ENCODE data around the gene ROBO1. TPM values are rescaled to one million over a fixed set of nuclear protein-coding genes. Genes with fewer than 3 reads are reported as not detected.
"Not testable (repeated sequence)": the region's sequence is repeated elsewhere in the genome, so short reads cannot be mapped to it uniquely, and the experiment has no call there.

ROBO1 gene
- 22.8 and 24.7 TPM in 2 replicates for total RNA-seq (2014; rRNA removed; shearing (Covaris generic))

DNA sequence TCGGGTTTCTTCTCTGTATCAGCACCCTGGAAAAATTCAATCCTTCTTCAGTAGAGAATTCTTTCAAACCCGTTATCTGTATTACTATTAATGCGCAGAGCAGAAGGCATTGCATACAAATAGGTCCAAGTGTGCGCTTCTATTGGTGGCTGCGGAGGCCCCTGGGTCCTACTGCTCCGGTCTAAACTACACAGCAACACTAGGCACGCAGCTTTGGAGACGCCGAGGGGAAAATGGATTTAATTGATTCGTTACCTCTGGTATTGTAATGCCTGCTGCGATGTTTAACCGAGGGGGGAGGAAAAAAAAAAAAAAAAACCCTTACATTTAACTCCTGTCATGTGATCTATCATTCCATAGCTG lies at the start of gene ROBO1:
Gene ROBO1, minus strand, starts transcription at position 94 of the 363 bp plus-strand sequence.
- no peak for DNase-seq (ENCODE audit: low spot score)

DNA sequence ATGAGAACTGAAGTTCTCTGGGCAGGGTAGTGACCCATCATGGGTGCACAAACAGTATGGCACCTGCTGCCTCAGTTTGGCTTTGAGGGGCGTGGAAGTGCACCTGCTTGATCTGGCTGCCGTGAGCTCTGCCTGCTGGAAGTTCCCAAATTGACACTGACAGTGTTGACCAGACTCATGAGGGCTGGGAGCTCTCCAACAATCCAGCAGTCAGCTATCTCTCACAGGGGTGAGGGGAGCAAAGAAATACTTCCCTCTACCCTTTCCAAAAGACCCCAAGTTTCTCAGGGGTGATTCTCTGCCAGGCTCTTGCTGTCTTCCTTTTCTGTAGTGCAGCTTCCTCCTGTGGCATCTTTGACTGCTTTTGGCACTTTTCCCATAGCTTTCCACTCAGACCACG lies 49.4 kb upstream of the ROBO1 start:
- DNase-seq (ENCODE audit: low spot score): no peak

DNA sequence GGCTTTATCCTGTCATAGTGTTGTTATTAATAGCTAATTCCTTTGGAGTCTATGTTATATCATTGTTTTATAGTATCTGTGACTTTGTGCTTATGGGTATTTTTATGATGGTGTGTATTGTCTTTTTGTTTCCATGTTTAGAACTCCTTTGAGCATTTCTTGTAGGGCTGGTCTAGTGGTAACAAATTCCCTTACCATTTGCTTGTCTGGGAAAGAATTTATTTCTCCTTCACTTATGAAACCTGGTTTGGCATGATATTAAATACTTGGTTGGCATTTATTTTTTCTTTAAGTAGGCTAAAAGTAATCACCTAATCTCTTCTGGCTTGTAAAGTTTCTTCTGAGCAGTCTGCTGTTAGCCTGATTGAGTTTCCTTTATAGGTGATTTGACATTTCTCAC lies 47.7 kb upstream of the ROBO1 start:
- no peak for DNase-seq (ENCODE audit: low spot score)

DNA sequence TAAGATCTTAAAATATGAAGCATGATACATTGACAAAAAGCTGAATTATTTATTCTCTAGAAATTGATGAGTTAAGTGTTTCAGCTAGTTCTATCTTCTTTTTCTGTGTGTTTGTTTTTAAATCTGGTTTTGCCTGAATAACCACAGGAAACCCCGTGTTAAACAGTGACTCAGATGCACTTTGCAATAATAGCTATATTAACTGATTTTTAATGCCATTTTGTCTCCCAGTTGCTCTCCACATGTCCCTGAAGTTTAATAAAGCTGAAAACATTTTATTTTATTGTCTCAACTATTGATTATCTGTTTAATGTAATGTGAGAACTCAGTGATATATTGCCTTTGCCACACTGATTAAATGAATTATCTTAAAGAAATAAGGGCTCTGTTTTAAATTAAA lies 42.8 kb upstream of the ROBO1 start:
- no peak for DNase-seq (ENCODE audit: low spot score)

DNA sequence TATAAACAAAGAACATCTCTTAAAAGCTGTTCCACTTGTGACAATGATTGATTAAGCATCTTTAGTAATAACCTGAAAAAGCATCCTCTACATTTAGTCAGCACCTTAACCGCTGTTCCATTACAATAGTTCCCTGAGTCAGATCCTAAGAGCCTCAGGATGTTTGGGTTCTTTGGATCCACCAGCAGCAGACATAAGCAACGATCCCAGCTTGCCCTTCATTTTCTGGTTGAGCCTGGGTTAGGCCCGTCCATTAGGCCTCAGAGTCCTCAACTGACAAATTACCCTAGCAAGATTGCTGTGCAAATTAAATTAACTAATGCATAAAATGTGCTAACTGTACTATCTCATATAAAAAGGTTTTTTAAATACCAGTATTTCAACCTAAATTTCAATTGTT lies 42.3 kb upstream of the ROBO1 start:
- DNase-seq (ENCODE audit: low spot score): no peak

DNA sequence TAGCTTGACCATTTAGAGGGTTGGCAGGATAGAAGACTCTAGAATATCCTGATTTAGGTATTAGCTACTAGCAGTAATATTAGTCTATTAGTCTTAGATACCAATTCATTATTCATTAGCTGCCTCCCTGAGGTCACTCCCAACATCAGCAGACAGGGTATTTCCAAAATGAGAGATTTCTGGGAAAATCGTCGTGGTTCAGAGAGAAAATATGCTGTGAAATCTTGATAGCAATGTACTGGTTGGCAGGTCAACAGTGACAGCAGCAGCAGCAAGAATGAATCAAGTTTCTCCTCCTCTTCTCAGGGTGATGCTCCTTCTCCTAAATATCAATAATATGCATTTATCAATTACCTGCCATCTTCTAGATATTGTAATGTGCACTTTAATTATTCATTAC lies 41.3 kb upstream of the ROBO1 start:
- no peak for DNase-seq (ENCODE audit: low spot score)

DNA sequence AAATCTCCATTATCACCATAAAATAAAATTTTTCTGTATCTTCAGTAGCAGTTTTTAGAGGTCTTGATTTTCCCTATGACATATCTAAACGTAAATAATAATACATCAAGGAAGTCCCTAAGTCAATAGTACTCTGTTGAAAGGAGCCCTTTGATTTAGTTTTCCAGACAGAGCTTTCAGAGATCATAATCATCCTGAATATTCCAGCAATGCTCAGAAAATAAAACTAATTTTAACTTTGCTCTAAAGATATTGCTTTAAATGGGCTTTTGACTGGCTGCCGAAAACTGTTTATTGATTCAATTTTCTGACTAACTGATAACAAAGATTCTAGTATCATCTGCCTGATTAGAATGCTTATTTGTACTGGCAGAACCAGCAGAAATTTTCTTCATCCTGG lies 40.7 kb upstream of the ROBO1 start:
- DNase-seq (ENCODE audit: low spot score): no peak

DNA sequence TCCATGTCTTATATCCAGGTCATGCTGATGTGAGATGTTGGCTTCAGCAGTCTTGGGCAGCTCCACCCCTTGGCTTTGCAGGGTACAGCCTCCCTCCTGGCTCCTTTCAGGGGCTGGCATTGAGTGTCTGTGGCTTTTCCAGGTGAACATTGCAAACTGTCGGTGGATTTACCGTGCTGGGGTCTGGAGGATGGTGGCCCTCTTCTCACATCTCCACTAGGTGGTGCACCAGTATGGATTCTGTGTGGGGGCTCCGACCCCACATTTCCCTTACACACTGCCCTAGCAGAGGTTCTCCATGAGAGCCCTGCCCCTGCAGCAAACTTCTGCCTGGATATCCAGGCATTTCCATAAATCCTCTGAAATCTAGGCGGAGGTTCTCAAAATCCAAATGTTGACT lies 22.4 kb upstream of the ROBO1 start:
- not testable (repeated sequence) for DNase-seq (ENCODE audit: low spot score)

DNA sequence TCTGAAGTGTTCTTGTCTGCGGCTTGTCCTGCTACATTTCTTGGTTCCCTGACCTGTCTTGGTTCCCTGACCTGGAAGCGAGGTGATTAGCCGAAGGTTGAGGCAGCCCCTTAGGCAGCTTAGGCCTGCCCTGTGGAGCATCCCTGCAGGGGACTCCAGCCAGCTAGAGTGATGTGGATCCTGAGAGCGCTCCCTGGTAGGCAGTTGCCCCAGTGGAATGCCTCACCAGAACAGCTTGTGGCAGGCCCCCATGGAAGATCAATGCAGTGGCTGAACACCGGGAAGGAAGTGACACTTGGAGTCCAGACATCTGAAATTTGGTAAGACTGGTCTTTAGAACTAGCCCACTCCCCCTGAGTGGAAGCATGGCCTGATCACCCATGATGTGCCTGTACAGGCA lies 5.5 kb upstream of the ROBO1 start:
- no peak for DNase-seq (ENCODE audit: low spot score)

DNA sequence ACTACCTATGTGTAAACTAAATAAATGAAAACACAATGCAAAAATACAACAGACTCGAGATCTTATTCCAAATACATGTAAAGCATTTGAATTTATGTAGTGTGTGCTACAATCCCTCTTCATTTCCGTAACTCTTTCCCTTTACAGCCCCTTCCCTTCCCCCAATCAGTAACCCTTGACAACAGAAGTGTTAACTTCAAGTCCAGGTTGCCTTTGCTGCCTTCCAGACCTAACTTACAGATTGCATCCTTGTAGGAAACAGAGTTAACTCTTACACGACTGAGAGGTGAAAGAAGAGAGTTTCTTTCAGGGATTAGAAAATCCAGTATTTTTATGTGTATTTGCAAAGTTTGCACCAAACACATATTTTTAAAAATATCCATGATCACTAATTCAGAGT lies 1.4 kb upstream of the ROBO1 start:
- DNase-seq (ENCODE audit: low spot score): no peak

DNA sequence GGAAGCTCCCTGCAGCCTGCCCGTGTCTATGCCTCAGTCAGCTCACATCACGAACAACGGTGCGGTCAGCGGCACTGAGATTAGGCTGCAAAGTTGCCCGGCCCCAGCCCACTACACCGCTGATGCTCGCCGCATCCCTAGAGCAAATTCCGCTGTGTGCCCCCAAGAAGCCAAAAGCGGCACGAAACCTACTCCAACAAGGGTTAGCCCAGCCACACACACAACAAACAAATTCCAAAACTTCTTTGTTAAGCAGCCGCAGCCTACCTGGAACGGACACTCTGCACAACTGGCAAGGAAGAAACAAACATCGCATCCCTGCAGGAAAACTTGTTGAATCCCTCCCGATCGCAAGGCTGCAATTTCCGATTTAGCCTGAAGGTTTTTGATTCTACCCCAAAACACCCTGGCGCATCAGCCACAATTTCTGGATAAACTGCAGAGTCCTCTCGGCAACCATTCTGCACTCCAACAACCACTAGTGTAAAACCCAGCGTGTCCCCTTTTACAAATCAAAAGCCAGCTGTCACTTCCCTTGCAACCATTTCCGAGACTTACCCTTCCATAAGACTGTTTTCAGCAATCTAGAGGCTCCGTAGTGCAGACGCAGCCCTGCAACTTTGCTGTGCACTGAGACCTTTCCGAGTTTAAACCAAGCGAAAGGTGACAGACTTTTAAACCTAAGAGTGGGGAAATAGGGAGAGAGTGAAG lies 449 bp downstream of the ROBO1 start:
- no peak for DNase-seq (ENCODE audit: low spot score)

DNA sequence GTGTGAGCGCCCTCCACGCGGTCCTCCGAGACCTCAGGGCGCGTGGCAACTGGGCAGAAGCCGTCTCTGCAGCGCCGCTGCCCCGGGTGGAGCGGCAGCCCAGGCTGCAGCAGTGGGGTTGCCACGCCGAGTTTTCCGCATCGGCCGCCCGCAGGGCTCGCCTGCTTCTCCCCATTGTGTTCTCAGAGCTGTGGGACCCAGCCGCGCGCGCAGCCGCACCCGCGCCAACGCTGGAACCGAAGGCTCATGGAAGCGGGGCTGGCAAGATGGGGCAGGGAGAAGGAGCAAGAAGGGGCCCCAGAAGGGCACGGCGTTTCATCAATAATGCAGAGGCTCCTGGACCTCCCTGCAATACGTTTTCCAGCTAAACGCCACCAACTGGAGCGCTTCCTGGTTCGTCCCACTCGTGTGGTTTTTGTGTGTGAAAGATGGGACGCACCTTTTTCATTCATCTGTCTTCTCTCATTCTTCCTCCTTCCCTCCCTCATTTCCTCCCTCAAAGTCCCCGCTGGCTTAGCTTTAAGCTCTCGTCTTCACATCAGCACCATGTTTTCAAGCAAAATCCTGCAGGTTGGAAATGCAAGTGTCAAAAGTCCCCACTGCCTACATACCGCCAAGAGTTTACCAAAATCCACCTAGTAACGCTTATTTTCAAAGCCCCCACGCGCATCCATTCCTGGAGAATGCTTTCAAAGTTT lies 1.2 kb downstream of the ROBO1 start:
- DNase-seq (ENCODE audit: low spot score): no peak

DNA sequence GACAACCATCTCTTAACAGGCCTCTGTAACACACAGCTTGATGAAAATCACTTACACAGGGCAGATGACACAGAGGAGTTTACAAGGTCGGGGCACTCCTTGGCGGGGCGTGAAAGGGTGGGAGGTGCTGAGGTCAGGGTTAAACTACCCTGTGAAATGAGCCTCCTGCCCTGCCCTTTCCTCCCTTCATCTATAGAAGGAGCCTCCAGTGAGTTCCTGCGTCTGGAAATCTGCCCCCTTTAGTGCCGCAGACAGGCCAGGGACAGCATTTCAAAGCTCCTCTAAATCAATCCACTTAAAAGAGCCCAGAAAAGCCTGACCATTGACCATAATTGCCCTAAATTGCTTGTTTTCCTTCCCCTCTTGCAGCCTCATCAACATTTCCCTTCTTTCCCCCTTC lies 1.9 kb downstream of the ROBO1 start:
- no peak for DNase-seq (ENCODE audit: low spot score)

DNA sequence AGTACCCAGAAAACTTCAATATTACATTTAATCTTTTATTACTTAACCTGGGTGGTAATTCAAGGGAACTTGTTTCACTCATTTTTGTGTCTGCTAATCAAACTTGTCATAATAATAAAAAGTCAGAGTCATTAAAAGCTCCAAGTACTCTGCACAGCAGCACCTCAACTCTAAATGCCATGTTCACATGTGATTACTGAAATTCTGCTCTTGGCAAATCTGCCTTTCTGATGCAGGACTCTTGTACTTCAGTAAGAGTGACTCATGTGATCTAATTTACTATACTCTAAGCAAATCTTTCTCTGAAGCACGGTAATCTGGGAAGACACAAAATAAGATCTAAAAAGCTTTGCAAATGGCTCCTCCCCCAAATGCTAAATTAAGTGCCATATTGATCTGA lies 6.4 kb downstream of the ROBO1 start:
- no peak for DNase-seq (ENCODE audit: low spot score)

DNA sequence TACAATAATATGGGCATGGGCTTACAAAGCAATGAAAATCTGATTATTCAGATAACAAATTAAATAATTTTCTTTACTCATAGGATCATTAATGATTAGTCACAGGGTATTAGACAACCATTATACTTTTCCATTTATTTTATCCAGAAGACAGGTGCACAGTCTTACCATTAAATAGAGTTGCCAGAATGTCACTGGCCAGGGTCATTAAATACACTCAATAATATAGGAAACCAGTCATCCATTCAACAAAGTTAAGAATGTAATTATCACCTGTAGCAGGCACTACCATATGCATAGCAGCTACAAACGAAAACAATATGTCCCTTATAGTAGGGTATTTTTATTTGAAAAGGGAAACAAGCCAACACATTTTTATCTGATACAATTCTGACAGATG lies 16.1 kb downstream of the ROBO1 start:
- DNase-seq (ENCODE audit: low spot score): no peak

DNA sequence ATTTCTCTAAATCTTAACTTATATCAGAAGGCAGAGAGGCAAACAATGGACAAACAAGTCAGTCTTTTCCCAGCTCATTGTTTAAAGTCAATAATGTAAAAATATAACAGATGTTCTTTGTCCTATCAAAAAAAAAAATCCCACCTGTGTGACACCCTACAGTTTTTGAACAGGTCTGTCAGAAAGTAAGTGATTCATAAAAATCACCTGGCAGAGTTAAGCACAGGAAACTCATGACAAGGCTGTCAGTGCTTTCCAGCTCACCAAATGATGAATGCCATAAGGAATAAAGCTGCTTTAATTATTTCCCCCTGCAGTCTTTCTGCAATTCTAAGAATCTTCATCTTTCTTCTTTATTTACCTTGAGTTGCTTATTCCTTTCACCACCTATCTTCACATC lies 30.3 kb downstream of the ROBO1 start:
- no peak for DNase-seq (ENCODE audit: low spot score)

DNA sequence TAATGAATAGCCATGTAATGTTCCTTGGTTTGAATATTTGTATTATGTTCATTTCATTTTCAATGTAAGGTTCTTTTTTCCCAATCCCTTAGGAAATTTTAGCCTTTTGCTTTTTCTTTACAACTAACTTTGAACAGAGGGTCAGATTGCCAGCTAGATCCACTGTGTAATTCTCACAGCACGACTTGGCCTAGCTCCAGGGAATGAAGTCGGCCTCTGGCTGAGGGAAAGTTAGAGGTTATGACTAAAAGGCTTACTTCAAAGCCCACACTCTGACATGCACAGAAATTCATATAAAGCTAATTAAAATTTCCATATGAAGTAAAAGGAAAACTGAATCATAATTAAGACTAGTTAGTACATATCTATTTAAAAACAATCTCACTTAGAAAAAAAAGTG lies 38.7 kb downstream of the ROBO1 start:
- DNase-seq (ENCODE audit: low spot score): no peak

DNA sequence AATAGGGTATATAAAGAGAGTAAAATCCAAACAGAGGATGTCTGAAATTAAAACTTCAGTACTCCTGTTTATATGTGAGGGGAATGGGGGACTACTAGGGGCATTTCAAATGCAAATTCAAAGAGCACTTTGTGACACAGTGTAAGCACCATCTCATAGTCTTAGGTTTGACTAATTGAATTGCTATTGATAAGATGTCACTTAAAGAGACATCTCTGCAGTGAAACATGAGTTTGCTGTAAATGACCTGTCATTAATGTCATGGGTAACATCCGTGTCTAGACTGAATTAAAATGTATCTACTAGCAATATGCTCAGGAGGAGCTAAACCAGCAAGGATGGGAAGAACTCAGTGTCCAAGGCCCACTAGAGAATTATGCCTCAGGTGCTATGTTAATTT lies 41.0 kb downstream of the ROBO1 start:
- no peak for DNase-seq (ENCODE audit: low spot score)

DNA sequence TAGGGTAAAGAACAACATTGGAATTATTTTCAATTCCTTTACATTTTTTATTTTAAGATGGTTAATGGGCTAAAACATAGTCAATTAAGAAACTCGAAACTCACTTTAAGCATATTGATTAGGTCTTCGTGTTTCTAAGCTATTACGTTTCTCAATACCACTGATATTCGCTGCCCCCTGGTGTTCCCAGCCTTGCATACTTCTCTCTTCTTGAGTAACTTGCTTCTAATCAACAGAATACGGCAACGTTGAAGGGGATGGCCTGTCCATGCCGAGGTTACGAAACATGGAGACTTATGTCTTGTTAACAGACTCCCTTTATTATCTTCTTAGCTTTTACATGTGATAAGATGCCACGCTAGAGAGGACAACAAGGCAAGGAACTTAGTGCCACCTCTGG lies 43.6 kb downstream of the ROBO1 start:
- DNase-seq (ENCODE audit: low spot score): no peak

DNA sequence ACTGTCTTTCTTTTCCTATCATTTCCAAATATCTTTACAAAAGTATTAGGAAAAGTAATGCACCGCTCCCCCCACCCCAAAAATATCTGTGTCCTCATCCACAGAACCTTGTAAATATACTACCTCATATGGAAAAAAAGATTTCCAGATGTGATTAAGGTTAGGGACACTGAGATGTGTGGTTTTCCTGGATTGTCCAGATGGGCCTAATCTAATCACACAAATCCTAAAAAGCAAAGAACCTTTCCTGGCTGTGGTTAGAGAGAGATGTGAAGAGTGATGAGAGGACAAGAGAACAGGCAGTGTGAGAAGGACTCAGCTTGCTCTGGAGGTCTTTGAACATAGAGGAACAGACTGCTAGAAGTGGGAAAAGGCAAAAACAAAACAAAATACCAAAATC lies 77.7 kb downstream of the ROBO1 start:
- no peak for DNase-seq (ENCODE audit: low spot score)

DNA sequence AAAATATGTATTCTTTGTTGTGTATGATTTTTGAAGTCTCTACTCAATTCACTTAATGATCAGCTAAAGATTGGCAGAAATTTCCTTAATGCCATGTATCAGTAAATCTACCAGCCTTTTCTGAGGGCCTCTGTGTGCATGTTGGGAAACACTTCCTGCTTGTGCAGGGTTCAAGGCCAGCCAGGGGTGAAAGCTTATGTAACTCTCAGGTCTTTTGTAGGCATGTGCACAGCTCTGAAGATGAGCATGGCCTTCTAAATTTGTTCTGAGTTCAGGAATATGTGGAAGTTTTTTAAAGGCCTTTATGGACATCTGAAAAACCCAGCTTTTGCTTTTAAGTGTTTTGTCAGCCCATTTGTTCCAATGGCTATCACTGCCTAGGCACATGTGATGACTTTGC lies 82.7 kb downstream of the ROBO1 start:
- DNase-seq (ENCODE audit: low spot score): no peak

DNA sequence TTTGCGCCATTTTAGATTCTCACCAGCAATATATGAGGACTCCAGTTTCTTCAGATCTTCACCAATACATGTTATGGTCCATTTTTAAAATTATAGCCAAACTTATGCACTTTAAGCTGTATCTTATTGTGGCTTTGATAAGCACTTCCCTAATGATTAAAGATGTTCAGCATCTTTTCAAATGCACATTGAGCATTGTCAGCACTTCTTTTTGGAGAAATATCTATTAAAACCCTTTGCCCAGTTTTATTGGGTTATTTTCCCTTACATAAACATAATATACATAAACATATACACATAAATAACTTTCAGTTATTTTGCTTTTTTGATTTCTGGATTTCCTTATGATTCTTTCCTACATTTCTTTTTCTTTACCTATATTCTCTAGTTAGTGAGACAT lies 83.8 kb downstream of the ROBO1 start:
- DNase-seq (ENCODE audit: low spot score): no peak

DNA sequence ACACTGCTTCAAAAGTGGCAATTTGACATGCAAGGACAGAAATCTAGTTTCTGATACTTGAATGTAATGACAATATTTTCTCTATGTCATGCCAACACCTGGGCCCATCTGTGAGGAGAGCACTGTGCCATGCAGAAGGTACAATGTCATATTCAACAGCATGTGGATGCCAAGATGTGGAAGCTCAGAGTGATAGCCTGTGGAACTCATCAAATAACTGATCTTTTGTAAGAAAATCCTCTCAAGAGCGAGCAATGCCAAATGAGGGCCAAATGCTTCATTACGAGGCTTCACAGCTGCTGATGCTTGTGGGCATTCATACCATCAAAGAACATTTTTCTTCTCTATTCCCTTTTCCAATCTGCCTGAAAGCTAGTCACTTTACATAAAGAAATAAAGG lies 95.1 kb downstream of the ROBO1 start:
- DNase-seq (ENCODE audit: low spot score): no peak

DNA sequence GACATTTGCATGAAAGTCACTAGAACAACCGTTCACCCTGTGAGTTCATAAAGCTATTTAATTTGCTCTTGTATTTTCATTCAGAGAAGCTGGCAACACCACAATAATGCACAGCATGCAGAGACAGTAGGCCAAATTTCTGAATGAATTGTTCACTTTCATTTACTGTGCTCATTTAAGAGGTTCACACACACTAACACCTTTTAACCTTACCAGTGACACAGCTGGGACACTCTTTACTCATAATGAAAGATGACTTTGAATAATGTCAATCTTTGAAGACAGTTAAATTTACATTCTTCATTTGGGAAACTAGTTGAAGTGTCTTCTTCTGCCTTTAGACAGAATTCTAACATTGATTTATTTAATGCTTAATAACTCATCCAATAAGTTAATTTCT lies 95.7 kb downstream of the ROBO1 start:
- DNase-seq (ENCODE audit: low spot score): no peak

Measured in H4 (cell line).